H1 (cell line): ENCODE measurements around the gene CLEC2D. TPM values are rescaled to one million over a fixed set of nuclear protein-coding genes. Genes with fewer than 3 reads are reported as not detected.

Experiments
- CTCF ChIA-PET: fragments of 300-600 bp; sonication (Branson Sonifier 250); formaldehyde crosslinking; loops from one replicate; lab custom pipeline; 2021; ENCODE audit not compliant: partially characterized antibody; lab: Charles Lee
- POLR2A ChIA-PET: fragments of 300-600 bp; sonication (Branson Sonifier 250); formaldehyde crosslinking; loops from one replicate; lab custom pipeline; 2021; ENCODE audit warnings: inconsistent platforms; ENCODE audit not compliant: partially characterized antibody; lab: Charles Lee
- DNase-seq, 2 experiments: peaks; one replicate each; pipeline versions ENCODE4 v3.0.0 to v3.0.0-alpha.2; 2010 to 2022; ENCODE audit warnings: low spot score in 2 of 2, low read depth in 1 of 2, mixed read lengths in 1 of 2
- FAIRE-seq: peaks from 2 replicates; lab custom pipeline; 2011; peaks lifted over from hg19 to GRCh38; lab: Jason Lieb, UNC
- H2AFZ ChIP-seq: 2 replicates; pipeline ENCODE4 v1.8.1; 2012; ENCODE audit warnings: low read length, inconsistent platforms
- H2AK5ac ChIP-seq: 2 replicates; pipeline ENCODE4 v1.6.1; 2013; ENCODE audit warnings: low read depth, low read length
- H2BK120ac ChIP-seq: replicated peaks from 2 replicates; pipeline ENCODE3; 2013; ENCODE audit warnings: low read depth, low read length, inconsistent platforms
- H2BK12ac ChIP-seq: 2 replicates; pipeline ENCODE4 v1.6.1; 2013; ENCODE audit warnings: low read depth, low read length
- H2BK15ac ChIP-seq: 2 replicates; pipeline ENCODE4 v1.6.1; 2013; ENCODE audit warnings: low read length
- H2BK20ac ChIP-seq: 2 replicates; pipeline ENCODE4 v1.6.1; 2013; ENCODE audit warnings: low read length
- H2BK5ac ChIP-seq: 2 replicates; pipeline ENCODE4 v1.6.1; 2013; ENCODE audit warnings: low read depth, low read length
- H3K14ac ChIP-seq: 2 replicates; pipeline ENCODE4 v1.6.1; 2013; ENCODE audit warnings: inconsistent platforms; ENCODE audit not compliant: insufficient read length
- H3K18ac ChIP-seq: 2 replicates; pipeline ENCODE4 v1.6.1; 2013; ENCODE audit warnings: low read length; ENCODE audit errors: extremely low read depth
- H3K23ac ChIP-seq: 2 replicates; pipeline ENCODE4 v1.6.1; 2013; ENCODE audit warnings: inconsistent platforms; ENCODE audit not compliant: insufficient read length
- H3K23me2 ChIP-seq: 2 replicates; pipeline ENCODE4 v1.6.1; 2013; ENCODE audit warnings: low read depth, low read length
- H3K27ac ChIP-seq: 2 replicates; pipeline ENCODE4 v1.6.1; 2011; ENCODE audit warnings: low read depth, low read length, inconsistent platforms
- H3K27me3 ChIP-seq, 4 experiments: replicated peaks in 1 of 4; 1 replicate in 1 of 4; 2 replicates in 3 of 4; pipeline versions ENCODE4 v1.6.1 to v1.8.1; 2011 to 2013; ENCODE audit warnings: low read length in 3 of 4, mild to moderate bottlenecking in 3 of 4, inconsistent platforms in 2 of 4, mixed read lengths in 2 of 4, moderate library complexity in 1 of 4; ENCODE audit not compliant: control insufficient read depth in 3 of 4, insufficient read depth in 3 of 4; ENCODE audit errors: extremely low read depth in 1 of 4
- H3K36me3 ChIP-seq, 4 experiments: 2 replicates each; pipeline versions ENCODE4 v1.6.1 to v1.8.1; 2011 to 2013; ENCODE audit warnings: mild to moderate bottlenecking in 4 of 4, low read length in 3 of 4, moderate library complexity in 2 of 4, control low read depth in 1 of 4, inconsistent platforms in 1 of 4; ENCODE audit not compliant: insufficient read depth in 4 of 4, control insufficient read depth in 2 of 4
- H3K4ac ChIP-seq: replicated peaks from 2 replicates; pipeline ENCODE3; 2013; ENCODE audit warnings: low read length, low read depth, mixed read lengths, inconsistent platforms; ENCODE audit not compliant: insufficient read length
- H3K4me1 ChIP-seq, 4 experiments: replicated peaks in 1 of 4; 1 replicate in 1 of 4; 2 replicates in 3 of 4; pipeline versions ENCODE4 v1.6.1 to v1.8.1; 2011 to 2013; ENCODE audit warnings: low read length in 3 of 4, inconsistent platforms in 2 of 4, mixed read lengths in 1 of 4; ENCODE audit not compliant: insufficient read depth in 4 of 4, control insufficient read depth in 3 of 4
- H3K4me2 ChIP-seq, 2 experiments: 2 replicates each; pipeline versions ENCODE4 v1.6.1 to v1.8.1; 2011 to 2013; ENCODE audit warnings: low read depth in 2 of 2, low read length in 2 of 2, control low read depth in 1 of 2, inconsistent platforms in 1 of 2, mild to moderate bottlenecking in 1 of 2; ENCODE audit not compliant: insufficient read depth in 1 of 2
- H3K4me3 ChIP-seq, 4 experiments: fragments of 200-600, 300-600 bp in 1 of 4; sonication (generic), shearing (Covaris generic), sonication (Bioruptor Twin) in 1 of 4; 2 replicates each; pipeline versions ENCODE4 v1.5.1 to v1.8.1; 2011 to 2016; ENCODE audit warnings: low read length in 4 of 4, low read depth in 3 of 4, control low read depth in 2 of 4, inconsistent platforms in 2 of 4, mild to moderate bottlenecking in 2 of 4, mixed read lengths in 1 of 4, moderate library complexity in 1 of 4; ENCODE audit not compliant: insufficient read depth in 2 of 4; ENCODE audit errors: extremely low read depth in 1 of 4
- H3K56ac ChIP-seq: replicated peaks from 2 replicates; pipeline ENCODE3; 2013; ENCODE audit warnings: low read depth, mild to moderate bottlenecking, mixed read lengths, low read length, inconsistent platforms; ENCODE audit not compliant: insufficient read length
- H3K79me1 ChIP-seq: 2 replicates; pipeline ENCODE4 v1.6.1; 2013; ENCODE audit warnings: low read depth, low read length, control low read depth
- H3K79me2 ChIP-seq, 2 experiments: 2 replicates each; pipeline versions ENCODE4 v1.6.1 to v1.8.1; 2012 to 2013; ENCODE audit warnings: low read length in 2 of 2, mild to moderate bottlenecking in 2 of 2, inconsistent platforms in 1 of 2; ENCODE audit not compliant: insufficient read depth in 2 of 2, control insufficient read depth in 1 of 2
- H3K9ac ChIP-seq, 4 experiments: replicated peaks in 1 of 4; 1 replicate in 1 of 4; 2 replicates in 3 of 4; pipeline versions ENCODE4 v1.6.1 to v1.8.1; 2011 to 2013; ENCODE audit warnings: low read depth in 3 of 4, low read length in 3 of 4, control low read depth in 2 of 4, mild to moderate bottlenecking in 2 of 4, moderate library complexity in 2 of 4, inconsistent platforms in 1 of 4; ENCODE audit errors: extremely low read depth in 1 of 4
- H3K9me3 ChIP-seq, 2 experiments: 2 replicates each; pipeline versions ENCODE4 v1.6.1 to v1.8.1; 2012 to 2013; ENCODE audit warnings: mild to moderate bottlenecking in 2 of 2, moderate library complexity in 2 of 2, control low read depth in 1 of 2, inconsistent platforms in 1 of 2, low read depth in 1 of 2, low read length in 1 of 2, mixed read lengths in 1 of 2; ENCODE audit not compliant: insufficient read depth in 2 of 2
- H4K20me1 ChIP-seq, 2 experiments: replicated peaks in 1 of 2; 2 replicates each; pipeline versions ENCODE3 to v1.8.1; 2011 to 2013; ENCODE audit warnings: inconsistent platforms in 2 of 2, low read length in 2 of 2, mild to moderate bottlenecking in 1 of 2; ENCODE audit not compliant: insufficient read depth in 2 of 2, control insufficient read depth in 1 of 2
- H4K5ac ChIP-seq: 2 replicates; pipeline ENCODE4 v1.6.1; 2013; ENCODE audit warnings: low read length, low read depth, mixed read lengths, inconsistent platforms; ENCODE audit not compliant: insufficient read length
- H4K8ac ChIP-seq: 2 replicates; pipeline ENCODE4 v1.8.0; 2013; ENCODE audit warnings: mild to moderate bottlenecking, moderate library complexity, low read length, inconsistent platforms; ENCODE audit not compliant: insufficient read depth; ENCODE audit errors: extremely low read depth
- H4K91ac ChIP-seq: replicated peaks from 2 replicates; pipeline ENCODE3; 2013; ENCODE audit warnings: low read length, mixed read lengths, inconsistent platforms; ENCODE audit not compliant: insufficient read length
- BCL11A ChIP-seq, 2 experiments: IDR thresholded peaks; one replicate each; pipeline ENCODE4 v1.6.1; 2011; ENCODE audit warnings: low read depth in 2 of 2, low read length in 2 of 2, mild to moderate bottlenecking in 2 of 2
- EGR1 ChIP-seq: IDR thresholded peaks from 2 replicates; pipeline ENCODE4 v1.6.1; 2011; ENCODE audit warnings: low read depth, low read length, borderline replicate concordance
- EP300 ChIP-seq, 2 experiments: IDR thresholded peaks; 1 replicate in 1 of 2; 2 replicates in 1 of 2; pipeline ENCODE4 v1.6.1; 2011 to 2012; ENCODE audit warnings: low read depth in 2 of 2, low read length in 2 of 2, mild to moderate bottlenecking in 2 of 2, borderline replicate concordance in 1 of 2, inconsistent platforms in 1 of 2, moderate library complexity in 1 of 2
- EZH2 ChIP-seq: fragments of 200-600 bp; sonication (generic); IDR thresholded peaks from 2 replicates; pipeline ENCODE4 v1.7.1; 2012; ENCODE audit warnings: low read depth, mild to moderate bottlenecking, moderate library complexity, low read length, inconsistent platforms; ENCODE audit not compliant: severe bottlenecking
- JUN ChIP-seq: IDR thresholded peaks from 2 replicates; pipeline ENCODE4 v1.6.1; 2011; ENCODE audit warnings: low read depth, mild to moderate bottlenecking, improper control_type of control experiment, low read length
- KDM5A ChIP-seq: fragments of 200-600 bp; IDR thresholded peaks from 2 replicates; pipeline ENCODE4 v1.7.1; 2012; ENCODE audit warnings: mild to moderate bottlenecking, low read length, inconsistent platforms, mixed read lengths
- RFX5 ChIP-seq: IDR thresholded peaks from 2 replicates; pipeline ENCODE4 v1.6.1; 2011; ENCODE audit warnings: low read depth, low read length, improper control_type of control experiment, borderline replicate concordance
- RNF2 ChIP-seq: fragments of 200-900, 300-1000 bp; sonication (generic); IDR thresholded peaks from 2 replicates; pipeline ENCODE4 v1.7.1; 2016; ENCODE audit warnings: borderline replicate concordance, low read depth, mild to moderate bottlenecking, antibody characterized with exemption, low read length; ENCODE audit not compliant: poor library complexity, severe bottlenecking; ENCODE audit errors: missing control alignments
- SIN3A ChIP-seq, 2 experiments: IDR thresholded peaks in 1 of 2; conservative IDR thresholded peaks in 1 of 2; 2 replicates each; pipeline ENCODE4 v1.6.1; 2011 to 2012; ENCODE audit warnings: low read length in 2 of 2, improper control_type of control experiment in 1 of 2, low read depth in 1 of 2, mild to moderate bottlenecking in 1 of 2
- SIRT6 ChIP-seq: IDR thresholded peaks from one replicate; pipeline ENCODE4 v1.7.1; 2012; ENCODE audit warnings: low read length, inconsistent platforms
- SRF ChIP-seq: IDR thresholded peaks from 2 replicates; pipeline ENCODE4 v1.6.1; 2011; ENCODE audit warnings: mild to moderate bottlenecking, low read depth, low read length, moderate library complexity
- TAF1 ChIP-seq: IDR thresholded peaks from 2 replicates; pipeline ENCODE4 v1.6.1; 2011; ENCODE audit warnings: mild to moderate bottlenecking, low read depth, low read length
- polyA plus RNA-seq, 7 experiments: library from polyadenylated mRNA; depleted of rRNA in 3 of 7; stranded (reverse) in 5 of 7; unstranded in 2 of 7; fragments of >200 nt in 5 of 7; fragments of 200-250 nt in 2 of 7; gene quantifications; 1 replicate in 5 of 7; 2 replicates in 1 of 7; 4 replicates in 1 of 7; pipeline versions ENCODE4 v1.2.1 to v1.2.3, GENCODE V29; 2011 to 2013; ENCODE audit warnings: missing spikeins in 2 of 7, mixed read lengths in 2 of 7
- total RNA-seq: library from RNA; stranded (reverse); fragmentation: NEBNext Ultra II Directional; extraction: Animal tissue kit (Norgen Biotek cat#: 25700); gene quantifications from 2 replicates; pipeline ENCODE4 v1.2.1, GENCODE V29; 2021

The CLEC2D gene
- total and polyA plus RNA-seq, 2 of the 8 experiments (the other 6 are each of a cell fraction or from before 2014, with no cell fraction given): 4.2 to 6.2 TPM

DNA sequence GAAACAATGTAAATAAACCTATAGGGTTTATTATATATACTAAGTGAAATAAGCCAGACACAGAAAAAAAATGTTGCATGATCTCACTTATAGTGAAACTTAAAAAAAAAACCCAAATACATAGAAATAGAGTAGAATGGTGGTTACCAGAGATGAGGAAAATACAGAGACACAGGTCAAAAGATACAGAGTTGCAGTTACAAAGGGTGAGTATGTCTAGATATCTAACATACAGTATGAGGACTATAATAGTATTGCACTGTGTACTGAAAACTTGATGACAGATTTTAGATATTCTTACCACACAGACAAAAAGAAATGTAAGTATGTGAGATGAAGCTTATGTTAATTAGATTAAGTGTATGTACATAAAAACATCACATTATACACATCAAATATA lies 28.1 kb downstream of the CLEC2D start:
- Histone ChIP-seq H2AFZ (no peak overlapping the region), H3K23me2 (no peaks in the 10 kb centered on the region), H3K36me3 (peaks cover 0 to 24% (median 6%) of the 10 kb centered on the region in 4 experiments; a peak in 4 of 8 replicates), H3K79me2 (no peaks in the 10 kb centered on the region), H2AK5ac (no peak overlapping the region), H3K79me1 (no peaks in the 10 kb centered on the region), H2BK15ac (no peak overlapping the region), H3K23ac (no peak overlapping the region), H4K91ac (no peak overlapping the region), H4K20me1 (no peaks in the 10 kb centered on the region), H3K56ac (no peak overlapping the region), H3K4me2 (no peak overlapping the region), H3K14ac (no peak overlapping the region), H3K4me3 (no peak overlapping the region), H3K9me3 (peaks cover 6 to 15% of the 10 kb centered on the region in 2 experiments; a peak in 1 of 4 replicates), H3K27ac (no peak overlapping the region), H2BK12ac (no peak overlapping the region), H3K4ac (no peak overlapping the region), H3K4me1 (no peaks in the 10 kb centered on the region), H2BK20ac (no peak overlapping the region), H2BK5ac (no peak overlapping the region), H4K5ac (no peak overlapping the region), H3K9ac (no peak overlapping the region), H3K27me3 (no peaks in the 10 kb centered on the region), H2BK120ac (no peak overlapping the region), H3K18ac (no peak overlapping the region), H4K8ac (no peak overlapping the region)
- no peak for FAIRE-seq
- no peak for TF ChIP-seq KDM5A
- TF ChIP-seq JUN: no peak
- TF ChIP-seq BCL11A (IDR thresholded peaks at IDR 0.05; ENCODE audit: low read depth in 2 of 2, low read length in 2 of 2): no peak
- no peak for TF ChIP-seq TAF1
- no peak for TF ChIP-seq RFX5
- TF ChIP-seq EGR1: no peak
- TF ChIP-seq SIN3A (conservative IDR thresholded peaks at IDR 0.05 in 1 of 2, IDR thresholded peaks at IDR 0.05 in 1 of 2; ENCODE audit: low read depth in 1 of 2, low read length in 2 of 2): no peak
- no peak for TF ChIP-seq RNF2
- TF ChIP-seq SIRT6: no peak
- no peak for TF ChIP-seq SRF
- TF ChIP-seq EP300 (IDR thresholded peaks at IDR 0.05; ENCODE audit: borderline replicate concordance in 1 of 2, low read depth in 2 of 2, low read length in 2 of 2): no peak
- no peak for TF ChIP-seq EZH2
- POLR2A ChIA-PET: no interaction called here
- CTCF ChIA-PET: interaction anchor here (1.1 kb wide), 1 partner anchor 11 kb away, joined by 4 read pairs; no protein-coding TSS in a partner anchor
- DNase-seq: no peak
